NCI-H1105 (cell line): ENCODE measurements around the gene PNMT.

Experiments
- DNase-seq: peaks from one replicate; lab custom pipeline; 2025; lab: John Stamatoyannopoulos, UW

Gene PNMT

GRCh38 chr17:39667945-39668924 is at the start of gene PNMT:
TSS of gene PNMT (plus strand) at chr17:39668453. CDS start at chr17:39668476, 23 bp downstream.
- DNase-seq = peak; percentile 42

- DNase-seq = no peak
Measured at GRCh38 chr17:39618956-39619785, 49.1 kb upstream of the PNMT start.

GRCh38 chr17:39619786-39620101 is 48.5 kb upstream of the PNMT start:
- DNase-seq = no peak

- DNase-seq = peak; percentile 62
Measured at GRCh38 chr17:39621523-39622379, 46.5 kb upstream of the PNMT start.

GRCh38 chr17:39622380-39623006 is 45.8 kb upstream of the PNMT start:
- no peak for DNase-seq

GRCh38 chr17:39623356-39623950 is 44.8 kb upstream of the PNMT start:
- peak; percentile 61 for DNase-seq

- DNase-seq = no peak
Measured at GRCh38 chr17:39624313-39624712, 43.9 kb upstream of the PNMT start.

- no peak for DNase-seq
Measured at GRCh38 chr17:39625198-39625785, 43.0 kb upstream of the PNMT start.

GRCh38 chr17:39626171-39627046 is 41.8 kb upstream of the PNMT start, which contains the start of gene PPP1R1B:
TSS of gene PPP1R1B (plus strand) at chr17:39626952. CDS start at chr17:39627393, 441 bp downstream.
- DNase-seq = no peak

- no peak for DNase-seq
Measured at GRCh38 chr17:39627047-39627711, 41.1 kb upstream of the PNMT start.

- no peak for DNase-seq
Measured at GRCh38 chr17:39627712-39628516, 40.3 kb upstream of the PNMT start.

- DNase-seq = no peak
Measured at GRCh38 chr17:39628655-39629493, 39.4 kb upstream of the PNMT start.

GRCh38 chr17:39629494-39629880 is 38.8 kb upstream of the PNMT start:
- no peak for DNase-seq

- no peak for DNase-seq
Measured at GRCh38 chr17:39629898-39630297, 38.4 kb upstream of the PNMT start.

GRCh38 chr17:39631403-39631802 is 36.9 kb upstream of the PNMT start:
- DNase-seq = no peak

GRCh38 chr17:39632153-39632941 is 35.9 kb upstream of the PNMT start:
- no peak for DNase-seq
